ENCODE results near the gene CLRN3.

DNA sequence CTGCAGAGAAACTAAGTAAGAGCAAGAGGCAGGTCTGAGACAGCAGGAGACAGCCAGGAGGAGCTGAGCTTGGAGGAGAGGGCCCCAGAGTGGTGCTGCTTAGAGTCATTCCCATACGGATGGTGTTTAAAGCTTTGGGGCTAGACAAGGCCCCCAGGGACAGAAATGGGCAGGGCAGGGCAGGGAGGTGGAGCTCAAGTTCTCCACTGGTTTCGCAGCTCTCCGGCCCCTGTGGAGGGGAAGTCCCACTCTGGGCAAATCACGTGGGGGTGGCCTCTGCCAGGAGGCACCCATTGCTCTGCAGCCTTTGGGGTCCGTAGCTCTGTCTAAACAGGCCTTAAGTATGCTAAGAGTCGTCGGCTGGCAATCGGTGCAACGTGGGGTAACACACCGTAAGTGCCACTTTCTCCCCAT lies 13.1 kb upstream of the CLRN3 start:
- TF ChIP-seq, protein P1, sequence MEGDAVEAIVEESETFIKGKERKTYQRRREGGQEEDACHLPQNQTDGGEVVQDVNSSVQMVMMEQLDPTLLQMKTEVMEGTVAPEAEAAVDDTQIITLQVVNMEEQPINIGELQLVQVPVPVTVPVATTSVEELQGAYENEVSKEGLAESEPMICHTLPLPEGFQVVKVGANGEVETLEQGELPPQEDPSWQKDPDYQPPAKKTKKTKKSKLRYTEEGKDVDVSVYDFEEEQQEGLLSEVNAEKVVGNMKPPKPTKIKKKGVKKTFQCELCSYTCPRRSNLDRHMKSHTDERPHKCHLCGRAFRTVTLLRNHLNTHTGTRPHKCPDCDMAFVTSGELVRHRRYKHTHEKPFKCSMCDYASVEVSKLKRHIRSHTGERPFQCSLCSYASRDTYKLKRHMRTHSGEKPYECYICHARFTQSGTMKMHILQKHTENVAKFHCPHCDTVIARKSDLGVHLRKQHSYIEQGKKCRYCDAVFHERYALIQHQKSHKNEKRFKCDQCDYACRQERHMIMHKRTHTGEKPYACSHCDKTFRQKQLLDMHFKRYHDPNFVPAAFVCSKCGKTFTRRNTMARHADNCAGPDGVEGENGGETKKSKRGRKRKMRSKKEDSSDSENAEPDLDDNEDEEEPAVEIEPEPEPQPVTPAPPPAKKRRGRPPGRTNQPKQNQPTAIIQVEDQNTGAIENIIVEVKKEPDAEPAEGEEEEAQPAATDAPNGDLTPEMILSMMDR (IDR thresholded peaks at IDR 0.05), result no peak
- no peak for TF ChIP-seq EP300 (IDR thresholded peaks at IDR 0.05; ENCODE audit: low read depth)
